NCI-H82 (cell line): Measurements from ENCODE around the gene CNIH3.
A peak's percentile ranks its signal among the peaks of the same experiment; 100 is the strongest.
"Not testable (repeated sequence)": the region's sequence is repeated elsewhere in the genome, so short reads cannot be mapped to it uniquely, and the experiment has no call there.

ENCODE experiments used
- DNase-seq: peaks from one replicate; lab custom pipeline; 2025; lab: John Stamatoyannopoulos, UW

The CNIH3 gene

DNA sequence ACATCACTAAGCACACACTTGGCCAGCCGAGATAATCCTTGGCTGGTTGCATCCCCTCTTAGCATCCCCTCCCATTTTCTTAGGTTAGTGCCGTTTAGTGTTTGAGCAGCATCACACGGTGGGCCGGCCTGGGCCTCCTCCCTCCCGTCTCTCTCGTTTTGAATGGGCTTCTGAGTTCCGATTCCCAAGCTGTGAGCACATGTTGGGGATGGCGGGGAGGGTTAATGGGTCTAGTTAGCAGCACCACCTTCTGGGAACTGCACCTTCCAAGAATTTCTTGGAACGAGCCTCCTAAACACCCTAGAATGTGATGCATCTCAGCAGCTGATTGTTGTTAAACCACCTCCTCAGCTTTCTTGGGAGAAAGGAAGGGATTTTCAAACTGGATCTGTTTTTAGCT is 73.3 kb downstream of the CNIH3 start:
- DNase-seq: no peak

DNA sequence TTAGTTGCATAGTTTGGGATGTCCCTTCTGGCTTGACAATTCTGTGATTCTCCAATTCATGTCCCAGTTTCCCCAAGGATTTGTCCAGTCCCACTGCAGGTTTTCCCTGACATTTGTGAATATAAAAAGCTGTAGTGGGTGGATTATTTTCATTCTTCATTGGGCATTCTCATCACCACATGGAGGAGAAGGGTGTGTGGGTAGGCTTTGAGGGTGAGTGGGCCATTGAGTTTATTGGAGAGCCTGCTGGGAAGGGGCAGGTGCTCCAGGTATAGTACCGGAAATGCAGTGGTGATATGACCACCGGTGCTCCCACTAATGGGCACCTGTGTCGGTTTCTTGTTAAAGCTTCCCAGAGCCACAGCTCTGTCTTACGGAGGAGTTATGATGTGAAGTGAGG is 74.5 kb downstream of the CNIH3 start:
- DNase-seq: no peak

DNA sequence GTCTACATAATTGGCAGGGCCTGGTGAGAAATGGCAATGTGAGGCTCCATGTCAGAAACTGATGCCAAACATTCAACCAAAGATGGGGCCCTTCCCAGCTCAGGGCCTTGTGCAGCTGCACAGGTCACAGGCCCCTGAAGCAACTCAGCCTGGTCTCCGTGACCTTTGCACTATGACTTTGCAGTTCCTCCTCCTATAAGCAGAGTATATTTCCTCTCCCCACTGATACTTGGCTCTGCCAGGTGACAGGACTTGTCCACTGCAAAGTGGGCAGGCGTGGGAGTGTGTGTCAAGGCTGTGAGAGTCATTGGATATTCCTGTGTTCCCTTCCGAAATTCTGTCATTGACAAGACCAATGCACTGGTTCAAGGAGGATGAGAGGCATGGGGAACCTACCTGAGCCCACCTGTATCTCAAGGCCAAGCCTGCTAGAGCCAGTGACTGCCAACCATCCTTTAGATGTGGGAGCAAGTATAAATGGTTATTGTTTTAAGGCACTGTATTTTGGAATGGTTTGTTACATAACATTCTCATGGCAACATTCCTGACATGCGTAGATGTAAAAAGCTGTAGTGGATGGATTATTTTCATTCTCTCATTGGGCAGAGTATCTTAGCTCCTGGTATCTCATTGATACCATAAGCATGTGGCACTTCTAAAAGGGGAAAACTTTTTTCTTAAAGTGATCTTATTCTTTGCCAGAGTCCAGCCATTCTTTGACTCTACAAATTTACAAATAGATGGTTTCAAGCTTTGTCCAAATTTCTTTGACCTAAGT is 75.2 kb downstream of the CNIH3 start:
- no peak for DNase-seq

DNA sequence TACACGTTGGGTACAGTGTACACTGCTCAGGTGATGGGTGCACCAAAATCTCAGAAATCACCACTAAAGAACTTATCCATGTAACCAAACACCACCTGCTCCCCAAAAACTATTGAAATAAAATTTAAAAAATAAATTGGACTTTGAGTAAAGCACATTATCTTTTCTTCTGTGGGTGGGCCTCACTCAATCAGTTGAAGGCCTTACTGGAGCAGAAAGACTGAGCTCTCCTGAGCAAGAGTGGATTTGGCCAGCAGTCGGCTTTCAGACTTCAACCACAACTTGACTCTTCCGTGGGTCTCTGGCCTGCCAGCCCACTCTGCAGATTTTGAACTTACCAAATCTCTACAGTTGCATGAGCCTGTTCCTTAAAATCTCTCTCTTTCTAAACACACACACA is 78.9 kb downstream of the CNIH3 start:
- no peak for DNase-seq

DNA sequence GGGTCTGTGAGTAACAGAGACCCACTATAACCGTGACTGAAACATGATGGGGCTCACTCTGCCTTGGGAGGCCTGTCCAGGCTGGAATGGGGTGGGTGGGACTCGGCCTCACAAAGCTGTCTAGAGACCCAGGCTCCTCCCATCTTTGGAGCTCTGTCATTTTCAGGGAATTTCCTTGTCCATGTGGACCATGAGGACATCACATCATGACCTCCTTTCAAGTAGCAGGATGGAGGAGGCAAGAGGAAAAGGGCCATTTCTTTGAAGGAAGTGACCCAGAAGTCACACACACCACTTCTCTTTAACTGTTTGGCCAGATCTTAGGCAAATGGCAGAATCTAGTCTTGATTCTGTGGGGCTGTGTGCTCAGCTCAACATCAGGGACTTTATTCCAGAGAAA is 79.9 kb downstream of the CNIH3 start:
- no peak for DNase-seq

DNA sequence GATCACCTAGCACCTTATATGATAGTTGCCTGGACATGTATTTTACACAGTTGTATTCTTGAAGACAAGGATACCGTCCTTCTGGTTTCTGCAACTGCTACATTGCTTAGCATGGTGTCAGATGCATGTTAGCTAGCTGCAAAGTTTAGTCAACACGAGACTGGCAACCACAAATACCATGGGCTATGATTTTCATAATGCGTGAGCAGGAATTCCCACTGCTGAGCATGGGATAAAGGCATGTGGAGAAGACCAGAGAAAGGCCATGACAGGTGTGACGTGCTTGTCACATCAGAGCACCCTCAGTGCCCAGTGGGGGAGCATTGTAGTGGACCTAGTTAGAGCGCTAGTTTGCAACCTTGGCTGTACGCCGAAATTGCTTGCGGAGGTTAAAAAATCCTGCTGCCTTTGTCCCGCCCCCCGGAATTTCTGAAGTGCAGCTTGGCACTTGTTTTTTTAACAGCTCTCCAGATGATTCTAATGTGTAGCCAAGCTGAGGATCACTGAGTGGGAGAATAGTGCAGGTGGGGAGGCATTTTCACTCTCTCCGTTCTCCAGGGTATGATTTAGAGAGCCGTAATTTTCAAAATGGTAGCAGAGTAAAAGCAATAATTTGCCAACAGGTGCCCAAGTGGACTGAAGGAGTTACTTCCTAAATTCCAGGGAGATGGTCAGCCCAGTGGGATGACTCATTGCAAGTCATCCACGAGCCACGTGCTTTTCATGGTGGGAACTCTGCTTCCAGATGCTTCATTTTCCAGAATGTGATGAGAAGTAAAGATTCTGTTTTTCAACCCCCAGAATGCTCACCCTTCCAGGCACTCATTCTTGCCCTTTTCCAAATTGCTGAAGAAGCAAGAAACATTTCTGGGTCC is 81.0 kb downstream of the CNIH3 start:
- DNase-seq: no peak

DNA sequence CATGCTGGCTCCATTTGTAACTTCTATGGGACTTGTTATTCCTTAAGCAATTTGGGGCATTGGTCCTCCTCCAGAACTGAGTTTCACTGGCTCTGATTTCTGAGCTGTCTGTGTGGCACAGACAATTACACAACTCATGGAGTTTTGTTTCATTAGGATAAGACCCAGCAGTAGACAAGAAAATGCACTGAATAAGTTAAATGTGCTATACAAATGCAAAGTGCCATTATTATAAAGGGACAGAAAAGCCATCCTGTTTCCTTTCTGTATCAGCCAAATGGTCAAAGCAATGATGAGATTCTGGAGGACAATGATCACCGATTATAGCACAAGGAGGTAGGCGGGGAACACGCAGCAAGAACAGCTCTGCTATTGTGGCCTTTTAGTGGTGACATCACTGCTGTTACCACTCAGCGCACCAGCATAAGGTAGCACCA is 81.9 kb downstream of the CNIH3 start:
- DNase-seq: no peak

DNA sequence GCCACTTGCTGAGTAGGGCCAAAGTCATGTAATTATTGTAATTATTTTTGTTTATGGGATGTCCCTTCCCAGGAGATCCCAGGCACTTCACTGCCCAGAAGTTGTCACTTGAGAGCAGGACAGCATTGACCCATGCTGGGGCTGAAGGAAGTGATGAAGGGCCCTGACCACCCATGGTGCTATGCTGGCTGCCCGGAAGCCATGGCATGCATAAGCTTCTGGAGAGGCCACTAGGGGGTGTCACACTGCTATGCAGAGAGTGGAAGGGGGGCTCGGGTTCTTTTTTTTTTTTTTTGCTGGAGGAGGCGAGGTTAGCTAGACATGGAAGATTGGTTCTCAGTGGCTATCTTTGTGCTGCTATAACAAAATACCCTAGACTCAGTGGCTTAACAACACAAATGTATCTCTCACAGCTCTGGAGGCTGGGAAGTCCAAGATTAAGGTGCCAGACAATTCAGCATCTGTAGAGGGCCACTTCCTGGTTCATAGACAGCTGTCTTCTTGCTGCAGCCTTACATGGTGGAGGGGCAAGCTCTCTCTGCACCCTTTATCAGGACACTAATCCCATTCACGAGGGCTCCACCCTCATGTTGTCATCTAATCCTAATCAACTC is 84.9 kb downstream of the CNIH3 start:
- DNase-seq: peak; percentile 57

DNA sequence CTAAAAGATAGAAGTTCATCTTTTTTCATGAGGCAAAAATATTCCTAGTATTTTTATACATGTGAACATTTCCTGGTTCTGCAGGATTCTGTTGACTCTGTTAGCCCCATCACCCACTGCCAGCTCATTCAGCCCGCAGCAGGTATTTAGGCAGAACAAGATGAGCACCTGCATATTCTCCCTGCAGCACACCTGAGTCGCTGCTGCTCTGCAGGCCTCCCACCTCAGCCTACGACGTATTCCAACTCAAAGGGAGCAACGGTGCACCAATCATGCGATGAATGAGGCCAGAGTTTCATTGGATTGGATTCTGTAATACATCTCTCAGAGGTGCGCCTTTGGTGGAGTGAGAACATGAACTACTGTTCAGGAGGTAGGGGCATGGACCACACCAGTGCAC is 87.6 kb downstream of the CNIH3 start:
- no peak for DNase-seq

DNA sequence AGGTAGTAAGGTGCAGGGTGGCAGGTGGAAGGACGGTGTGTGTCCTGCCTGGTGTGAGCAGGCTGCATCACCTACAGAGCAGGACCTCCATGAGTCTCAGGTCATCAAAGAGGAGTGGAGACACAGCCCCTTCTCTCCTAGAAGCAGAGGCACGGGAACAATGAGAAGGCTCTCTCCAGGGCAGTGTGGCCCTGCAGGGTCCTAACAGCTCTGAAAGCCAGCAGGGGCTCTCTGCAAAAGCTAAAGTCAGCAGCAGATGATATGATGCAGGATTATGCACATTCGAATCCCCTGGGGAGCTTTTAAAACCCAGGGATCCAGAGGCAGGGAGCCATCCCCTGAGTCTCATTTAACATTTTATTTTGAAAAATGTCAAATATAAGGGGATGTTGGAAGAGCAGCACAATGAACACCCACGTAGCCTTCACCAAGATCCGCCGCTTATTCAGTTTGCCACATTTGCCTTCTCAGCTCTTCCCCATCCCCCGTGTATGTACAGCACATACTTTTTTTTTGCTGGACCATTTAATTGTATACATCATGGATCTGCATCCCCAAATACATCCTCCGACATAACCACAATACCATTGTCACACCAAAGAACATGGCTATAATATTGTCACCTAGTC is 88.1 kb downstream of the CNIH3 start:
- peak; percentile 87 for DNase-seq

DNA sequence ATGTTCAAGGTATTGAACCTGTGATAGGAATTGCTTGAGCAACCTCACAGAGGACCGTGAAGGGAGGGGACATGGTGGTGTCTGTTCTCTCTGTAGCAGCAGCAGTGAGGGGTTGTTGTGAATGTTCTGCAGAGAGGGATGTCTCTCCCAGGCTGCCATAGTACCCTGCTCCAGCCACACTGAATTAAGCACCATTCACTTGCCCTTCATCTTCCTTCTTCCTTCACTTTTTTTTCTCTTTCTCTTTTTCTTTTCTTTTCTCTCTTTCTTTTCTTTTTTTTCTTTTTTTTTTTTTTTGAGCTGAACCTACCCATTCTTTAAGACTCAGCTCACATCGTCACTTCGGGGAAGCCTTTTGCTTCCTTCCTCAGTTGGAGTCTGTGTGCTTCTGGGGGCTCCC is 89.5 kb downstream of the CNIH3 start:
- DNase-seq: no peak

DNA sequence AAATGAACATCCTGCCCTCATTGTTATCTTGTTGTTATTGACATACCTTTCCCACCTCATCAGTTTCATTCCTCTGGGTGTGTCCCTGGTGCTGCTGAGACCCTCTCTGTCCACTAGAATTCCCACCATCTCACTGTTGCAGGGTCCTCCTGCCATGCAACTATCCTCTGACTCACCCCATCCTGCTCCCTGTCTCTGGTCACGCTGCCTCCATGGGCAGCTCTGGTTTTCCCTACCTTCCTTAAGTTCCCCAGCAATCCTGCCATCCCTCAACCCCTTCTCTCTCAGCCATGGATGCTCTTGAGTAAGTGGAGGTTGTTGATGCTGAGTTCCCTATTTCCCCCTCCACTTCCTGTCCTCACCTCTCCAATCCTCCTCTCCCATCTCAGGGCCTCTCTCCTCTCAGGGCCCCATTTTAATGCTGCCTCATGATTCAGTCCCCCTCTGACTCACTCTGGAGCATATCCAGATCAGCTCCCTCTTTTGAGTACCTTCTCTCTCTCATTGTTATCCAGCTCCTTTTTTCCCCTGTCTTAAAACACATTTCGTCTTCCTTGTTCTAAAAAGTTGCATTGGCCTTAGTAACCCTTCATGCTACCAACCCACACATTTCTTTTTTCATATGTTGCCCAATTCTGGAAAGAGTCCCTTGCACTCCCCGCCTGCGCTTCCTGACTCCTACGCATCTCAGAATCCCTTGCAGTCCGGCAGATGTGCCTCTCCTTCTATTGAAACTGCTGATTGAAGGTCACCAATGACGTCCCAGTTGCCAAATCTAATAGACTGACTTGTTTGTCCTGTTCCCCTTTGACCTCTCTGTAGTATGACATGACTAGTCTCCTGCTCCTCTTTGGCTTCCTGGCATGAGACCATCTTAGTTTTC is 92.0 kb downstream of the CNIH3 start:
- no peak for DNase-seq

DNA sequence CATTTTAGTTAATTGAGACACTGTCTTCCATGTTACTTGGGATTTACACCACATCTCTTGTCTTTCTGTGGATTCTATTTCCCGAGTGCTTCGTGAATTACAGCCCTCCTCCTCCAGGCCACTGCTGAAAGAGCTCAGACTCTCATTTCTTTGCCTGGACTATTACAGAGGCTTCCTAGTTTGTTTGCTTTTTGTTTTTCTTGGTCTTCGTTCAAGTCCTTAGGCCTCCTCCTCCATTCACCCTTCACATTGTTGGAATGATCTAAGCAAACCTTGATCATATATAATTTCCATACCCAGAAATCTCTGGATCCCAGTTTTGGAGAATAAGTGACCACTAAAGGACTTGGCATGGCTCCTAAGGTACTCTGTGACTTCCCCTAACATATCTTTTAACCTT is 94.1 kb downstream of the CNIH3 start:
- no peak for DNase-seq

DNA sequence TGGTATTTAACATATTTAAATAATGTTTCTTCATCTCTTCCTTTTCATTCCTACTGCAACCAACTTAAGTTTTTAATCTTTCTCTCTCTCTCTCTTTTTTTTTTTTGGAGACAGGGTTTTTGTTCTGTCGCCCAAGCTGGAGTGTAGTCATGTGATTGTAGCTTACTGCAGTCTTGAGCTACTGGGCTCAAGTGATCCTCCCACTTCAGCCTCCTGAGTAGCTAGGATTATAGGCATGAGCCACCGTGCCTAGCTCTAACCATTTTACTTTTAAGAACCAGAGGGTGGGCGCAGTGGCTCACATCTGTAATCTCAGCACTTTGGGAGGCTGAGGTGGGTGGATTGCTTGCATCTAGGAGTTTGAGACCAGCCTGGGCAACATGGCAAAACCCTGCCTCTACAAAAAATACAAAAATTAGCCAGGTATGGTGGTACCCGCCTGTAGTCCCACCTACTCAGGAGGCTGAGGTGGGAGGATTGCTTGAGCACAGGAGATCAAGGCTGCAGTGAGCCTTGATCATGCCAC is 95.2 kb downstream of the CNIH3 start:
- DNase-seq: not testable (repeated sequence)

DNA sequence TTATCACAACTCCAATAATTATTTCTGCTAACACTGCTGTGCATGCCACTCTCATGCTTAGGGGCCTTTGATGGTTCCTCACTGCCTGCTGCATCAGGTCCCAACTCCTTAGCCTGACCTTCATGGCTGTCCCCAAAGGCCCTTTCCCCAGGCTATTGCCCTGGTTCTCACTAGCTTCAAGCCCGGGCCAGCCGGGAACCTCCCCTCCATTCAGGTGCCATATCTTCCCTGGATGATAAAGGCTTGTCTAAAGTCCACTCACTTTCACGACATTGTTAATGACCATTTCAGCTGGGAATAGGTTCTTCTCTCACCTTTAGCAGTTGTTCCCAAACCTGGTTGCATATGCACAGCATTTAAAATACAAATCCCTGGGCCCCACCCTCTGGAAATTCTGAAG is 95.8 kb downstream of the CNIH3 start:
- DNase-seq: no peak

DNA sequence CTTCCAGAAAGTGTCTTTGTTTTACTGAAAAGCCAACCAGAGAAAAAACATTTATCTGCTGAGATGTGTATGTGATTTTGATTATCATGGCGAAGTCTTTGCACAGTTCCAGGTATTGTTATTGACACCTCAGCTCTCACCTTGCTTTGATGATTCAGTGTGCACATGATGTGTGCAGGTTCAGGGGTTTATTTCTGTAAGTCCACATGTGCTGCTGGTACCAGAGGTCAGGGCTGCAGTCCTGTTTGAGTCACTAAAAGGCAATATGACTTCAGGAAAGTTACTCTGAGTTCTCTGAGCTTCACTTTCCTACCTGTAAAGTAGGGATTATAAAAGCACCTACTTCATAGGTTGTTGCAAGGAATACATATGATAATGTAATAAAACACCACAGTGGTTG is 97.1 kb downstream of the CNIH3 start:
- DNase-seq: no peak

DNA sequence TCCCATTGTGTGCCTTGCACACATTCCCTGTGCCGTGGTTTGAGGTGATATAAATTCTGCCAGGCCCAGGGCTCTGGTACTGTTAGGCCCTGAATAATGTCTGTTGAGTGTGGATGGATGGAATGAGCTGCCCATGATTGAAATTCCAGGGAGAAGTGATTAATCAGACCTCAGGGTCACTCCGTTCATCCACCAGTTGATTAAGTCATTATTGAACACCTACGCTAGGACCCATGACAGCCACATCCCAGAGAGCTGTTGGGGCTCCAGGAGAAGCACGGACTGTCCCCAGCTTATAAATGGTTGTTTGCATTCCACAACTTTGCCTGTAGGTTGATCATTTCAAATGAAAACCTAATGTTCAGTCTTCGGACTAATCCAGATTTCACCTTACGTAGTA is 98.4 kb downstream of the CNIH3 start:
- DNase-seq: no peak

DNA sequence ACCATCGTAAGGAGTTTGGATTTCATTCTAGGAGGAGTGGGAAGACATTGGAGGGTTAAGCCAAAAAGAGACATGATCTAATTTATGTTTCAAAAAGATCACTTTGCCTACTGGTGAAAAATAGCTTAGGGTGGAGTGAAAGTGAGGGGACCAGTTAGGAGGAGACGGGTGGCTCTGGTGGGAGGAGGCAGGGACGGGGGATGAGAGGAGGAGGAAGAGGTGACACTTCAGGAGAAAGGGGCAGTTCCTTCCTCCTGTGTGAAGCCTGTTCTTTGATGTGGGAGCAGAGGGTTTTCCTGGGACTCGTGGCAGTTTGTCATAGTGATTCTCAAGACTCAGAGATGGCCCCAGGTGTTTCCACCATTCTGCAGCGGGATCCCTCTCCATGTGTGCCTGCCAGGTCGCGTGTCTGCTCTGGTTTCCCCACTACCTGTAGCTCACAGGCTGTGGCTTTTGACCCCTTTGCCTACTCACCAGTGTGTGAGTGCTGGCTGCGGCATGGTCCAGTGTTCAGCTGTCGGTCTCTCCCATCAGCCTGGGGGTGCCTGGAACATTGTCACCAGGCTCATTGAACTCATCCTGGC is 102.4 kb downstream of the CNIH3 start:
- no peak for DNase-seq

DNA sequence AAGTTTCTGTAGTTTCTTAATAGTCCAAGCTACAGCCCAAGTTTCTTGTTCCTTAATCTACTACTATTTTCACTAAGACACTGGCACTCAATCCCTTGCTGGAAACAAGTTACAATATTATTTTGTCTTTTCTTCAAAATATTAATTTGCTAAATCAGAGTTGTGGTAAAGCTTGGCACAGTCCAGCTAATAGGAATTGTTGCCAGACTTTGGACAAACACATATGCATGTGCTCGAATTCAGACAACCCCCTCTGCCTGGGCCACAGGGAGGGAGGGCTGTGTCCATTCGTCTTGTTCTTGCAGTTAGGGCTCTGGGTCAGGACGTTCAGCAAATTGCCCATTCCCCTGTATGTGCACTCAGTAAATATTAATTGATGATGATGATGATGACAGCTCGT is 103.6 kb downstream of the CNIH3 start:
- DNase-seq: no peak

DNA sequence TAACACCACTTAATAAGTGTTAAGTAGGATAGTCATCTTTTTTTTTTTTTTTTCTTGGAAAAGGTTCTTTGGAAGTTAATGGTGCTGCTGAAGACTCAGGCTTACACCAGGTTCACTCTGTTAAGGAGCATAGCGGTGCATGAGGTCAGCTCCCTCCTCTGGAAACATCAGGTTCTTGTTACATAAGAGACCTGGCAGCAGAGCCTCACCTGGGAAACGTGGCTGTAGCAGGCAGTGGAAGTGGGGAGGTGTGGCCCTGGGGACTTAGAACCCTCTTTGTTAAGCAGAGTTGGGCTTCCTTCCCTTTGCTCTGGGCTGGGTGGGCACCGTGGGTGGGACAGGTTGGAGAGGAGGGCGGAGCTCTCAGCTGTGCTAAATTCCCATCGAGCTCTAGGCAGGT is 104.1 kb downstream of the CNIH3 start:
- DNase-seq: no peak

DNA sequence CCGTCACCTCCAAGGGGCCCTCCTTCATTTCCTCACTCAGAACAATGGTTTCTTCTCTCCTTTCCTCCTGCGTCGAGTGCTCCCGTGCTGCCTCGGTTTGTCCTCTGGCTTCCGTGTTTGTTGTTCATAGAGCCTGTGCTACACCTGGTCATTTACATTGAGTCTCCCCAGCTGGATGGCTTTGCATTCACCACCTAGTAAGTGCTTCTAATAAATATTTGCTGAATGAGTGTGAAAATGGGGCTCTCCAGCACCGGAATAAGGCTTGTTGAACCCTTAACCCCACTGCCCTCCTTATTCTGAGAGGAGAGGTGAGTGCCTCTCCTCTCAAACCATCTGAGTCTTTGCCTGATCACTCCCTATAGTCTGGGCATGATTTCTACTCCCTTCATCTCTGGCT is 104.9 kb downstream of the CNIH3 start:
- DNase-seq: no peak
